WI38 (cell line): ENCODE measurements around the gene PHGDH.

Experiments
- H3K4me3 ChIP-seq: 2 replicates; pipeline ENCODE4 v1.5.1; 2011; ENCODE audit warnings: low read depth, mild to moderate bottlenecking, control low read depth, low read length
- CTCF ChIP-seq: IDR thresholded peaks from 2 replicates; pipeline ENCODE4 v1.5.1; 2012; ENCODE audit warnings: low read depth, mild to moderate bottlenecking, control low read depth, low read length

The PHGDH gene

GRCh38 chr1:119747451-119747850 is 35.7 kb downstream of the PHGDH start:
- TF ChIP-seq CTCF = no peak
- H3K4me3 ChIP-seq = no peak overlapping the region

GRCh38 chr1:119748040-119748439 is 36.3 kb downstream of the PHGDH start:
- TF ChIP-seq CTCF = no peak
- no peak overlapping the region for H3K4me3 ChIP-seq

GRCh38 chr1:119752592-119752991 is 40.9 kb downstream of the PHGDH start:
- no peak for TF ChIP-seq CTCF
- no peak overlapping the region for H3K4me3 ChIP-seq

- TF ChIP-seq CTCF = no peak
Measured at GRCh38 chr1:119758584-119758983, 46.9 kb downstream of the PHGDH start.

GRCh38 chr1:119762409-119762808 is 50.7 kb downstream of the PHGDH start:
- no peak for TF ChIP-seq CTCF
- H3K4me3 ChIP-seq = no peak overlapping the region

More at GRCh38 chr1:119758584-119758983, 46.9 kb downstream of the PHGDH start:
- no peak overlapping the region for H3K4me3 ChIP-seq

- no peak for TF ChIP-seq CTCF
- no peak overlapping the region for H3K4me3 ChIP-seq
Measured at GRCh38 chr1:119762953-119763352, 51.2 kb downstream of the PHGDH start.

GRCh38 chr1:119764220-119764619 is 52.5 kb downstream of the PHGDH start:
- no peak overlapping the region for H3K4me3 ChIP-seq
- TF ChIP-seq CTCF = no peak
